ENCODE results near the gene SCN1A. TPM values are rescaled to one million over a fixed set of nuclear protein-coding genes. Genes with fewer than 3 reads are reported as not detected.
A peak's percentile ranks its signal among the peaks of the same experiment; 100 is the strongest.

The SCN1A gene
- total RNA-seq, 2 donors from 2014 or later = not detected

DNA sequence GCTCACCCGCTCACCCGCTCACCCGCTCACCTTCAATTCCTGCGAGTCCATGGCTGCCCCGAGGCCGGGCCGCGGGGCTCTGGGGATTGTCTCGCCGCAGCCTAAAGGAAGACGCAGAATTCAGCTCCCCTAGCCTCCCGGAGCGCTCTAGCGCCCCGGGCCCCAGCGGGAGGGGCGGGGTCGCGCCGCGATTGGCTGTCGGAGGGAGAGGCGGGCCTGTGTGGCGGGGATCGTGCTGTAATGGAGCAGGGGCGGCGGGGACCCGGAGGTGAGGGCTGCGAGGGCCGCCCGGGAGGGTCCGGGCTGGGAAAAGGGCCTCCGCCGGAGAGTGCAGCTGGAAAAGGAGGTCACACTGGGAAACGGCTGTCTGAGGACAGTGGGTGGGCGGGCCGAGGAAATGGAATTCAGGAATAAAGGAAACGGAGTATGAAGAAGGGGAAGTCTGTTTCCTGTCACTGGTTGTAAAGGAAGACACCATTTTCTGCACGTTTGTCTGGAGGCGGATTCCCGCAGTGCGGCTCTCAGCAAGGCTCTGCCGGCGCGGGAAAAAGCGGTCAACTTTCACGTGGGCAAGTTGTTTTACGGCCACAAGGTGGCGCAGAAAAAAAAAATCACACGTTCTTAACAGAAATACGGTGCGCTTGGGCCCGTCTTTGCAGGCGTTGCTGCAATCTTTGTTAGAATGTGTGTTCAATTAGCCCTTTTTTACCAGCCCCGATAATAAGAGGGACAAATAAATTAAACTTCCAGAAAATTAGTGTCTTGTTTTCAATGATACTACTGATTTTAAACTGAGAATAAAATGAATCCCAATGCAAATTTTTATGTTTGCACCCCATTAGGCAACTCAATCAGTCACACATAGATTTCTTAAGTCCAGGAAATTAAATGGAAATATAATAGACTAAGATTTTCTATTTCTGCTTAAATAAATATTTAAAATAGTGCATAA, 173.9 kb downstream of the SCN1A start, which contains the start of gene TTC21B:
Gene TTC21B, minus strand, starts transcription at position 122 of the 952 bp plus-strand sequence. Its CDS starts 71 bp downstream, at position 51.
- no peaks in the 10 kb centered on the region for H3K9me3 Mint-ChIP-seq
- H3K4me3 Mint-ChIP-seq = no peak within 1 kb of the TSS
- no peak within 1 kb of the TSS for H3K27ac Mint-ChIP-seq
- peak; percentile 97 for ATAC-seq (replicated peaks)
- peaks cover 8% of the 10 kb centered on the region for H3K36me3 Mint-ChIP-seq (ENCODE audit: low read depth)
- no peaks in the 10 kb centered on the region for H3K27me3 Mint-ChIP-seq
- H3K4me1 Mint-ChIP-seq = no peaks in the 10 kb centered on the region

DNA sequence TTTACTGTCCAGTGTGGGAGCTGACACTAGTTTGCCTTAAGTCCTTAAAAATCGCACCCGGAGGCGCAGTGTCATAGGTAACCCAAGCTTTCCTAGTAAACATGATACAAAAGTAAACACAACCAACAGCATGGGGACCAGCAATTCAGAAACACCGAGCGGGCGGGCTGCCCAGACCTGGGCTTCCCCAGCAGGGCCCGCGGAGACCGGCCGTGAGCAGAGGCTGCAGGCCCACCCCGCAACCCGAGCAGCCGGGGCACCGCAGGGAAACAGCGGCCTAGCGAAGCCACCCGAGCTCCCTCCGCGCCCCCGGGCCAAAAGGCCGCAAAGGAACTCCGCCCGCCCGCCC, 174.5 kb downstream of the SCN1A start:
- ATAC-seq (replicated peaks) = peak; percentile 41
- Mint-ChIP-seq H3K4me1 (no peaks in the 10 kb centered on the region), H3K4me3 (no peak overlapping the region), H3K27me3 (no peaks in the 10 kb centered on the region), H3K27ac (no peak overlapping the region), H3K36me3 (ENCODE audit: low read depth) (peaks cover 15% of the 10 kb centered on the region), H3K9me3 (no peaks in the 10 kb centered on the region)

DNA sequence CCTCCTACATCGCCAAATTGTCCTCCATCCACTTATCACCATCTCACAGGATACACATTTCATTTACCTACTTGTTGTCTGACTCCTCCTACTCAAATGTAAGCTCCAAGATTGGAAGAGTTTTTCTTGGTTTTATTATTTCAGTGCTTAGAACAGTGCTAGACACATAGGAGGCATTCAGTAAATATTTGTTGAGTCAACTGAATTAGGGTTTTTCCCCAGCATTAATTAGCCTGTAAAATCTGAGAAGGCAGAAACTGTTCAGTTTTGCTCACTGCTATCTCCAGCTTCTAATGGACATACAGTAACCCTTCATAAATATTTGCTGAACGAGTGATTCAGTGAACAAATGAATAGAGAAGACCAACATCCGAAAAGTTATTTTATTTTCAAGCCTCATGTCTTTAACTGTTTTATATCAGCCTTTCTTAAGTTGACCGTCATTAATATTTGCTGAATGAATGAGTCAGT, 175.0 kb downstream of the SCN1A start:
- Mint-ChIP-seq H3K36me3 (ENCODE audit: low read depth) (peaks cover 20% of the 10 kb centered on the region), H3K27ac (no peak overlapping the region), H3K27me3 (no peaks in the 10 kb centered on the region), H3K4me3 (no peak overlapping the region), H3K4me1 (no peaks in the 10 kb centered on the region), H3K9me3 (no peaks in the 10 kb centered on the region)
- no peak for ATAC-seq (replicated peaks)

DNA sequence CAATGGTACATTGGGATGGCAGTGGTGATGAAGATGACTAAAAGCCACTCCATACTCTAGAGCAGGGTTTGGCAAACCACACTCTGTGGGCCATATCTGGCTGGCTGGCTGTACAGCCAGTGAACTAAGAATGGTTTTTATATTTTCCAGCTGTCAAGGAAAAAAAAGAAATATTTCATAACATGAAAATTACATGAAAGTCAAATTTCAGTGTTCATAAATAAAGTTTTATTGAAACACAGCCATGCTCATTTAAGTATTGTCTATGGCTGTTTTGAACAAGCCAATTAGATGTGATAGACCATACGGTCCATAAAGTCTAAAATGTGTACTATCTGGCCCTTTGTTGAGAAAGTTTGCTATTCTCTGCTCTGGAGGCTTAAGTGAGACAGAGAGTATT, 175.7 kb downstream of the SCN1A start:
- Mint-ChIP-seq H3K9me3 (no peaks in the 10 kb centered on the region), H3K4me3 (no peak overlapping the region), H3K27ac (no peak overlapping the region), H3K36me3 (ENCODE audit: low read depth) (peaks cover 27% of the 10 kb centered on the region), H3K27me3 (no peaks in the 10 kb centered on the region), H3K4me1 (no peaks in the 10 kb centered on the region)
- ATAC-seq (replicated peaks) = no peak

DNA sequence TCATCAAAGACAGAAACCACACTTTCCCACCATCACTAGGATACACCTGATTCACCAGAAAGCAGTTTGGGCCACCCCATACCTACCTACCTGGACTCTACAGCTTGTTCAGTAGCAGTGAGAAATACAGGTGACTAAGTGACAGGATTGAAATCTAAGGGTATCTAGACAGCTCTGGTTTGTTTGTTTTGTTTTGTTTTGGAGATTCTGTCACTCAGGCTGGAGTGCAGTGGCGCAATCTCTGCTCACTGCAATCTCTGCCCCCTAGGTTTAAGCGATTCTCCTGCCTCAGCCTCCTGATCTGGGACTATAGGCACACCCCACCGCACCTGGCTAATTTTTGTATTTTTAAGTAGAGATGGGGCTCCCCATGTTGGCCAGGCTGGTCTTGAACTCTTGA, 177.4 kb downstream of the SCN1A start:
- peaks cover 28% of the 10 kb centered on the region for H3K36me3 Mint-ChIP-seq (ENCODE audit: low read depth)
- no peaks in the 10 kb centered on the region for H3K9me3 Mint-ChIP-seq
- H3K4me1 Mint-ChIP-seq = no peaks in the 10 kb centered on the region
- no peak overlapping the region for H3K27ac Mint-ChIP-seq
- no peaks in the 10 kb centered on the region for H3K27me3 Mint-ChIP-seq
- no peak overlapping the region for H3K4me3 Mint-ChIP-seq
- no peak for ATAC-seq (replicated peaks)

DNA sequence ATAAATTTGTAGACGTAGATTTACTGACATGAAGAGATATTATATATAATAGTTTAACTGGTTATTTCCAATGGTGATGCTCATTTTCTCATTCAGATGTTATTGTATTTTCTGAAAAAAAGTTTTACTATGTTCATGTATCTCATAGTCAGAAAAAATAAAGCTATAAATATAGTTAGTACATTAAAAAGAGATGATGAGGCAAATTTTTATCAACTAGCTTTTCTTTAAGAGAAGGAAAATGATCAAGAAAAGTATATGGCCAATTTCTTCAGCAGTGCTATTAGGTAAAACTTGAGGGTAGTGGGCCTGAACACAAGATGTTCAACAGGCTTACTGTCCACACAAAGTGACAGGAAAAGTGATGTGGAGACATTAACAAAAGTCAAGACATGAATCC, 186.0 kb downstream of the SCN1A start:
- H3K9me3 Mint-ChIP-seq = no peaks in the 10 kb centered on the region
- H3K36me3 Mint-ChIP-seq (ENCODE audit: low read depth) = peaks cover 79% of the 10 kb centered on the region
- H3K27me3 Mint-ChIP-seq = no peaks in the 10 kb centered on the region
- no peak overlapping the region for H3K27ac Mint-ChIP-seq
- no peak overlapping the region for H3K4me3 Mint-ChIP-seq
- ATAC-seq (replicated peaks) = no peak
- H3K4me1 Mint-ChIP-seq = peaks cover 14% of the 10 kb centered on the region

DNA sequence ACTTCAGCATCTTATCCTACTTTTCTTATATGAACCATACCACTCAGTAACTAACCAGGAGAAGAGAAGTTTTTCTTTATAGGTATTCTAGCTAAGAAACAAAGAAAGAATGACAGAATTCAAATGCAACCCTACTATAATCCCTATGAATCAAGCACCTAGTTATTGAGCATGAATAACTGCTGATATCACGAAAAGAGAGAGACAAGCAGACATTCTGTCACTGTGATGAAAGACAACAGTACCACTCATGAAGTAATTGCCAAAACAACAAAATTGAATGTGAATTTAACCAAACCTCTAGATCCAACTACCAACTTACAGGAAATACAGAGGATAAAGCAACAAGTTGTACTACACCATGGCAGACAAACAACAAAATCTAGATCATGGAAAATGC, 189.6 kb downstream of the SCN1A start:
- H3K4me1 Mint-ChIP-seq = peaks cover 10% of the 10 kb centered on the region
- H3K36me3 Mint-ChIP-seq (ENCODE audit: low read depth) = peaks cover 92% of the 10 kb centered on the region
- H3K9me3 Mint-ChIP-seq = no peaks in the 10 kb centered on the region
- H3K27ac Mint-ChIP-seq = peak overlapping the region; percentile 20
- no peak overlapping the region for H3K4me3 Mint-ChIP-seq
- no peak for ATAC-seq (replicated peaks)
- no peaks in the 10 kb centered on the region for H3K27me3 Mint-ChIP-seq

Other genes with a start within 250 kb of the SCN1A start
- gene TTC21B, start 174.2 kb downstream of the SCN1A start, total RNA-seq = 10 to 100 TPM; 21.3 to 29.7 TPM
- not detected for gene SCN9A, start 247.9 kb upstream of the SCN1A start, total RNA-seq